HL-60/S4 treated with phorbol 12-myristate 13-acetate at 8.2 ng/mL for 4 days and 3 days (cell line): ENCODE results near the gene HAGHL.
"Not testable (repeated sequence)": the region's sequence is repeated elsewhere in the genome, so short reads cannot be mapped to it uniquely, and the experiment has no call there.

ENCODE experiments used
- in situ Hi-C: fragments of 300-500 bp; cut with MboI; formaldehyde crosslinking; loops from 2 replicates; pipeline ENCODE4 v1.15.0; 2022; ENCODE audit warnings: low sequenced_read_pairs

HAGHL gene

GRCh38 chr16:732332-732731 lies 5.4 kb downstream of the HAGHL start:
- in situ Hi-C loops, result no loop called here

GRCh38 chr16:732936-733335 lies 6.0 kb downstream of the HAGHL start:
- in situ Hi-C loops, result no loop called here

GRCh38 chr16:733382-734207 lies 6.7 kb downstream of the HAGHL start:
- in situ Hi-C loops, result no loop called here

- in situ Hi-C loops, result no loop called here
Observed at GRCh38 chr16:734208-734980, 7.5 kb downstream of the HAGHL start.

- in situ Hi-C loops, result no loop called here
Observed at GRCh38 chr16:734981-735881, 8.3 kb downstream of the HAGHL start.

- in situ Hi-C loops, result no loop called here
Observed at GRCh38 chr16:735982-736453, 9.1 kb downstream of the HAGHL start.

GRCh38 chr16:736936-737481 lies 10.1 kb downstream of the HAGHL start:
- in situ Hi-C loops, result no loop called here

- in situ Hi-C loops, result no loop called here
Observed at GRCh38 chr16:739560-740458, 12.9 kb downstream of the HAGHL start.

- in situ Hi-C loops, result no loop called here
Observed at GRCh38 chr16:740459-740763, 13.5 kb downstream of the HAGHL start.

- in situ Hi-C loops, result no loop called here
Observed at GRCh38 chr16:740764-741505, 14.0 kb downstream of the HAGHL start, which contains the start of gene CIAO3. Gene CIAO3 (minus strand): TSS chr16:740997. CDS start chr16:740985, 12 bp downstream.

- in situ Hi-C loops, result no loop called here
Observed at GRCh38 chr16:741986-742629, 15.2 kb downstream of the HAGHL start.

- in situ Hi-C loops, result not testable (repeated sequence)
Observed at GRCh38 chr16:742894-743293, 16.0 kb downstream of the HAGHL start.

- in situ Hi-C loops, result no loop called here
Observed at GRCh38 chr16:743794-744500, 17.0 kb downstream of the HAGHL start.

GRCh38 chr16:745739-746138 lies 18.8 kb downstream of the HAGHL start:
- in situ Hi-C loops, result no loop called here

GRCh38 chr16:746637-747036 lies 19.7 kb downstream of the HAGHL start:
- in situ Hi-C loops, result no loop called here

GRCh38 chr16:747978-748746 lies 21.3 kb downstream of the HAGHL start:
- in situ Hi-C loops, result no loop called here

- in situ Hi-C loops, result no loop called here
Observed at GRCh38 chr16:749010-749409, 22.1 kb downstream of the HAGHL start.
